GM12878 (cell line): ENCODE data around the gene ATXN7L1. TPM values are rescaled to one million over a fixed set of nuclear protein-coding genes. Genes with fewer than 3 reads are reported as not detected.

Experiments
- ATAC-seq: fragments of 200-7000 bp; cut with Tn5 transposase; 3 replicates; pipeline ENCODE4 v1.9.1; 2020; ENCODE audit warnings: mild to moderate bottlenecking, moderate library complexity
- BruUV-seq: library from RNA; stranded (reverse); fragments of 400-500 nt; replicated peaks from 2 replicates; lab custom pipeline; 2021; lab: Mats Ljungman, UMichigan
- CTCF ChIA-PET: fragments of 300-600 bp; sonication (Branson Sonifier 250); formaldehyde crosslinking; extraction: SDS; loops from one replicate; lab custom pipeline; 2021; ENCODE audit warnings: inconsistent platforms; lab: Yijun Ruan, JAX
- POLR2A ChIA-PET: fragments of 350-600 bp; formaldehyde crosslinking; extraction: SDS; loops from one replicate; lab custom pipeline; 2021; ENCODE audit warnings: inconsistent platforms; lab: Charles Lee
- RAD21 ChIA-PET: fragments of 300-600 bp; sonication (Branson Sonifier 250); formaldehyde crosslinking; loops from one replicate; lab custom pipeline; 2023; ENCODE audit warnings: antibody characterized with exemption; ENCODE audit not compliant: unreplicated experiment; lab: Charles Lee
- SMC1A ChIA-PET: fragments of 300-600 bp; sonication (Branson Sonifier 250); formaldehyde crosslinking; loops from one replicate; lab custom pipeline; 2023; ENCODE audit not compliant: unreplicated experiment, uncharacterized antibody; lab: Charles Lee
- DNase-seq: peaks from one replicate; pipeline ENCODE4 v3.0.0-alpha.2; 2011; ENCODE audit warnings: low read depth, low spot score
- FAIRE-seq: peaks from 3 replicates; lab custom pipeline; 2011; peaks lifted over from hg19 to GRCh38; lab: Jason Lieb, UNC
- H2AFZ ChIP-seq: 2 replicates; pipeline ENCODE4 v1.6.0; 2011; ENCODE audit warnings: low read depth, low read length, control low read depth; ENCODE audit not compliant: control insufficient read depth
- H3K27ac ChIP-seq: 2 replicates; pipeline ENCODE4 v1.5.1; 2011; ENCODE audit warnings: control low read depth; ENCODE audit not compliant: control insufficient read depth, insufficient read depth
- H3K27me3 ChIP-seq, 2 experiments: replicated peaks in 1 of 2; 2 replicates each; pipeline versions ENCODE4 v1.6.0 to v1.6.1; 2011; ENCODE audit warnings: low read length in 1 of 2; ENCODE audit not compliant: control insufficient read depth in 2 of 2, insufficient read depth in 2 of 2
- H3K36me3 ChIP-seq, 2 experiments: 2 replicates each; pipeline ENCODE4 v1.5.1; 2011; ENCODE audit warnings: low read length in 1 of 2; ENCODE audit not compliant: control insufficient read depth in 2 of 2, insufficient read depth in 2 of 2
- H3K4me1 ChIP-seq: 2 replicates; pipeline ENCODE4 v1.6.1; 2011; ENCODE audit warnings: mild to moderate bottlenecking, low read length, moderate library complexity, mixed read lengths; ENCODE audit not compliant: control insufficient read depth, insufficient read depth
- H3K4me2 ChIP-seq: 2 replicates; pipeline ENCODE4 v1.6.0; 2011; ENCODE audit warnings: control low read depth; ENCODE audit not compliant: control insufficient read depth, insufficient read depth
- H3K4me3 ChIP-seq: fragments of 200-600 bp; sonication (generic); 2 replicates; pipeline ENCODE4 v1.5.1; 2016
- H3K79me2 ChIP-seq: 2 replicates; pipeline ENCODE4 v1.6.0; 2011; ENCODE audit warnings: low read length; ENCODE audit not compliant: control insufficient read depth, insufficient read depth
- H3K9ac ChIP-seq: 2 replicates; pipeline ENCODE4 v1.8.0; 2011; ENCODE audit warnings: low read length, control low read depth, mixed read lengths; ENCODE audit not compliant: control insufficient read depth, insufficient read depth
- H3K9me3 ChIP-seq: replicated peaks from 3 replicates; pipeline ENCODE4 v1.5.1; 2011; ENCODE audit warnings: mild to moderate bottlenecking, low read length; ENCODE audit not compliant: control insufficient read depth, insufficient read depth
- H4K20me1 ChIP-seq: 2 replicates; pipeline ENCODE4 v1.6.0; 2011; ENCODE audit not compliant: control insufficient read depth, insufficient read depth
- ATF3 ChIP-seq: IDR thresholded peaks from 2 replicates; pipeline ENCODE4 v1.6.1; 2011; ENCODE audit warnings: low read depth, mild to moderate bottlenecking, low read length, moderate library complexity, borderline replicate concordance; ENCODE audit errors: extremely low read depth
- BCL11A ChIP-seq: IDR thresholded peaks from 2 replicates; pipeline ENCODE4 v1.6.1; 2011; ENCODE audit warnings: low read depth, low read length
- BRCA1 ChIP-seq: IDR thresholded peaks from 2 replicates; pipeline ENCODE4 v1.6.1; 2011; ENCODE audit warnings: low read depth, low read length, improper control_type of control experiment
- CBFB ChIP-seq: IDR thresholded peaks from 2 replicates; pipeline ENCODE4 v1.6.1; 2016; ENCODE audit warnings: antibody characterized with exemption, low read depth
- CEBPB ChIP-seq, 2 experiments: fragments of 150-350 bp in 1 of 2; IDR thresholded peaks; 2 replicates each; pipeline ENCODE4 v1.6.1; 2012 to 2014; ENCODE audit warnings: low read depth in 2 of 2, low read length in 2 of 2, borderline replicate concordance in 1 of 2, inconsistent platforms in 1 of 2
- HDGF ChIP-seq: fragments of 450-650 bp; IDR thresholded peaks from 2 replicates; pipeline ENCODE4 v1.6.1; 2016; ENCODE audit warnings: antibody characterized with exemption
- JUND ChIP-seq: IDR thresholded peaks from 2 replicates; pipeline ENCODE4 v1.6.1; 2012; ENCODE audit warnings: low read depth, mild to moderate bottlenecking, low read length, improper control_type of control experiment, moderate library complexity
- KAT2A ChIP-seq: conservative IDR thresholded peaks from 2 replicates; pipeline ENCODE4 v1.6.1; 2011; ENCODE audit warnings: low read depth, low read length; ENCODE audit not compliant: control insufficient read depth
- KLF5 ChIP-seq: fragments of 450-650 bp; IDR thresholded peaks from 2 replicates; pipeline ENCODE4 v1.6.1; 2014; ENCODE audit warnings: mild to moderate bottlenecking; ENCODE audit not compliant: partially characterized antibody
- MTA3 ChIP-seq: IDR thresholded peaks from 2 replicates; pipeline ENCODE4 v1.6.1; 2012; ENCODE audit warnings: low read length, inconsistent platforms, borderline replicate concordance
- NR2C1 ChIP-seq: fragments of 450-650 bp; IDR thresholded peaks from 2 replicates; pipeline ENCODE4 v1.6.1; 2017; ENCODE audit warnings: antibody characterized with exemption, mild to moderate bottlenecking, moderate library complexity
- NR2F1 ChIP-seq: fragments of 450-650 bp; conservative IDR thresholded peaks from 2 replicates; pipeline ENCODE4 v1.6.1; 2017; ENCODE audit warnings: mild to moderate bottlenecking
- NRF1 ChIP-seq: conservative IDR thresholded peaks from 2 replicates; pipeline ENCODE4 v1.6.1; 2011; ENCODE audit warnings: mild to moderate bottlenecking, low read depth, low read length, improper control_type of control experiment
- PAX8 ChIP-seq: fragments of 450-650 bp; IDR thresholded peaks from 2 replicates; pipeline ENCODE4 v1.6.1; 2017; ENCODE audit warnings: mild to moderate bottlenecking, moderate library complexity
- POLR2AphosphoS2 ChIP-seq: IDR thresholded peaks from 2 replicates; pipeline ENCODE4 v1.6.1; 2011; ENCODE audit warnings: low read depth, mild to moderate bottlenecking, low read length, improper control_type of control experiment, moderate library complexity
- SPI1 ChIP-seq: IDR thresholded peaks from 2 replicates; pipeline ENCODE4 v1.6.1; 2011; ENCODE audit warnings: low read depth, mild to moderate bottlenecking, low read length, moderate library complexity, borderline replicate concordance; ENCODE audit not compliant: insufficient read depth
- WGBS: methylation state at CpG from one replicate; pipeline ENCODE4 v1.1.6; 2016; ENCODE audit warnings: low lambda C conversion rate; ENCODE audit not compliant: insufficient replicate concordance, insufficient coverage; ENCODE audit errors: missing lambda C conversion rate; 5-methylcytosine and 5-hydroxymethylcytosine counted together
- in situ Hi-C: fragments of 300-500 bp; cut with MboI; formaldehyde crosslinking; loops from 9 replicates; pipeline ENCODE4 v1.14.3; 2018; ENCODE audit warnings: mixed read lengths
- intact Hi-C: fragments of 100-400 bp; cut with micrococcal nuclease; formaldehyde crosslinking; loops from one replicate; pipeline ENCODE4 v1.14.2; 2022; ENCODE audit not compliant: unreplicated experiment
- polyA plus RNA-seq, 11 experiments: library from polyadenylated mRNA; depleted of rRNA in 4 of 11; unstranded in 6 of 11; stranded (reverse) in 5 of 11; fragments of >200 nt; fragmentation: Nextera tagmentation in 4 of 11; fragmentation: Illumina TruSeq in 1 of 11; extraction: Ambion mirVana in 4 of 11; extraction: Trizol in 1 of 11; gene quantifications; 1 replicate in 1 of 11; 2 replicates in 10 of 11; pipeline versions ENCODE4 v1.2.1 to v1.2.3, GENCODE V29; 2011 to 2016; ENCODE audit warnings: inconsistent platforms in 2 of 11, missing spikeins in 2 of 11, low read depth in 1 of 11
- total RNA-seq, 4 experiments: library from RNA; depleted of rRNA in 3 of 4; stranded (reverse); fragments of >200 nt in 3 of 4; fragmentation: Illumina TruSeq in 1 of 4; extraction: Trizol in 1 of 4; gene quantifications; 2 replicates each; pipeline versions ENCODE4 v1.2.1 to v1.2.3, GENCODE V29; 2013 to 2021
- TF ChIP-seq, protein P1 (sequence below): fragments of 450-650 bp; IDR thresholded peaks from 2 replicates; pipeline ENCODE4 v1.6.1; 2018; ENCODE audit warnings: mild to moderate bottlenecking, low read depth, moderate library complexity; ENCODE audit not compliant: partially characterized antibody

Gene ATXN7L1
- total and polyA plus RNA-seq, 10 of the 15 experiments (the other 5 are each of a cell fraction or from before 2014, with no cell fraction given) = 0.40 to 2.9 (median 1.2) TPM

DNA sequence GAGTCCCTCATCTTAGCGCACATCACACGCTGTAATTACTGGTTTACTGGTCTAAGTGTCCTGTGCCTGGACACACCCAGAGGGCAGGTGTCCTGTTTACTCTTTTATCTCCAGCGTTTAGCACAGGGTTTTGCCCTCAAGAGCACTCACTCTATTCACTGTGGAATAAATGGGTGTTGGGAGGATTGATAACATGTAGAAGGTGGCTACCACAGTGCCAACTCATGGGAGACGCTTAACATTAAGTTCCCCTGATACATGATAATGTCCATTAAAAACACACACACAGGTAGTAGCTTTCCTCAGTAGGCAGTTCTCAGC lies 199.0 kb downstream of the ATXN7L1 start:
- no peak for TF ChIP-seq BCL11A
- no peak for TF ChIP-seq KAT2A
- no peak for TF ChIP-seq NRF1
- no peak for TF ChIP-seq CBFB
- TF ChIP-seq ATF3 = no peak
- TF ChIP-seq, protein P1, sequence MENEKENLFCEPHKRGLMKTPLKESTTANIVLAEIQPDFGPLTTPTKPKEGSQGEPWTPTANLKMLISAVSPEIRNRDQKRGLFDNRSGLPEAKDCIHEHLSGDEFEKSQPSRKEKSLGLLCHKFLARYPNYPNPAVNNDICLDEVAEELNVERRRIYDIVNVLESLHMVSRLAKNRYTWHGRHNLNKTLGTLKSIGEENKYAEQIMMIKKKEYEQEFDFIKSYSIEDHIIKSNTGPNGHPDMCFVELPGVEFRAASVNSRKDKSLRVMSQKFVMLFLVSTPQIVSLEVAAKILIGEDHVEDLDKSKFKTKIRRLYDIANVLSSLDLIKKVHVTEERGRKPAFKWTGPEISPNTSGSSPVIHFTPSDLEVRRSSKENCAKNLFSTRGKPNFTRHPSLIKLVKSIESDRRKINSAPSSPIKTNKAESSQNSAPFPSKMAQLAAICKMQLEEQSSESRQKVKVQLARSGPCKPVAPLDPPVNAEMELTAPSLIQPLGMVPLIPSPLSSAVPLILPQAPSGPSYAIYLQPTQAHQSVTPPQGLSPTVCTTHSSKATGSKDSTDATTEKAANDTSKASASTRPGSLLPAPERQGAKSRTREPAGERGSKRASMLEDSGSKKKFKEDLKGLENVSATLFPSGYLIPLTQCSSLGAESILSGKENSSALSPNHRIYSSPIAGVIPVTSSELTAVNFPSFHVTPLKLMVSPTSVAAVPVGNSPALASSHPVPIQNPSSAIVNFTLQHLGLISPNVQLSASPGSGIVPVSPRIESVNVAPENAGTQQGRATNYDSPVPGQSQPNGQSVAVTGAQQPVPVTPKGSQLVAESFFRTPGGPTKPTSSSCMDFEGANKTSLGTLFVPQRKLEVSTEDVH = no peak
- TF ChIP-seq HDGF = no peak
- TF ChIP-seq POLR2AphosphoS2 = no peak
- TF ChIP-seq CEBPB (IDR thresholded peaks at IDR 0.05; ENCODE audit: borderline replicate concordance in 1 of 2, low read depth in 2 of 2, low read length in 2 of 2) = no peak
- no peak for TF ChIP-seq KLF5
- no peak for TF ChIP-seq BRCA1
- TF ChIP-seq SPI1 = no peak
- no peak for TF ChIP-seq MTA3
- TF ChIP-seq NR2F1 = no peak
- no peak for TF ChIP-seq PAX8
- no peak for TF ChIP-seq JUND
- TF ChIP-seq NR2C1 = no peak
- ChIA-PET RAD21 (interaction anchor here (1.0 to 1.7 kb wide), 2 partner anchors 130 to 133 kb away, joined by 3 to 4 read pairs; no protein-coding TSS in a partner anchor), CTCF (interaction anchor here (1.7 to 2.2 kb wide), 2 partner anchors 20 to 84 kb away, joined by 5 to 12 read pairs; no protein-coding TSS in a partner anchor), SMC1A (interaction anchor here (0.8 to 0.9 kb wide), 2 partner anchors 11 to 75 kb away, joined by 3 read pairs; no protein-coding TSS in a partner anchor), POLR2A (no interaction called here)
- Histone ChIP-seq H3K9ac (no peak overlapping the region), H3K36me3 (no peaks in the 10 kb centered on the region), H3K79me2 (no peaks in the 10 kb centered on the region), H3K9me3 (no peaks in the 10 kb centered on the region), H3K4me2 (peak overlapping the region; percentile 82; the same call in 1 of the 2 replicates), H2AFZ (peak overlapping the region; percentile 91), H4K20me1 (no peaks in the 10 kb centered on the region), H3K4me3 (no peak overlapping the region), H3K27me3 (no peaks in the 10 kb centered on the region), H3K4me1 (peaks cover 15% of the 10 kb centered on the region), H3K27ac (no peak overlapping the region)
- WGBS = 62% methylated on average over 4 of the region's 4 CpGs
- DNase-seq = no peak
- in situ Hi-C loops (no loop called here), intact Hi-C loops (no loop called here)
- FAIRE-seq = no peak
- no TSS peak for BruUV-seq
- no peak for ATAC-seq
